ENCODE measurements around the gene ASAP2.

- TF ChIP-seq CTCF (optimal IDR thresholded peaks at IDR 0.05 in 1 of 3, IDR thresholded peaks at IDR 0.05 in 1 of 3, conservative IDR thresholded peaks at IDR 0.05 in 1 of 3; ENCODE audit: extremely low read depth in 1 of 3, insufficient read depth in 2 of 3, low read length in 3 of 3) (no peak), EZH2 (IDR thresholded peaks at IDR 0.05; ENCODE audit: low read length) (no peak)
These were observed 36.7 kb downstream of the ASAP2 start for GRCh38 chr2:9243357-9243756.
